MCF 10A (cell line): ENCODE results near the gene DDX10. TPM values are rescaled to one million over a fixed set of nuclear protein-coding genes. Genes with fewer than 3 reads are reported as not detected.

Experiments
- BruUV-seq: library from RNA; stranded (reverse); fragments of 400-500 nt; replicated peaks from 2 replicates; lab custom pipeline; 2021; lab: Mats Ljungman, UMichigan
- CTCF ChIA-PET: fragments of 300-600 bp; sonication (Branson Sonifier 250); formaldehyde crosslinking; extraction: SDS; loops from one replicate; lab custom pipeline; 2021; ENCODE audit warnings: antibody characterized with exemption, inconsistent platforms; lab: Yijun Ruan, JAX
- POLR2A ChIA-PET: fragments of 300-600, 350-650 bp; sonication (Branson Sonifier 250); formaldehyde crosslinking; extraction: SDS; loops from one replicate; lab custom pipeline; 2020; ENCODE audit warnings: antibody characterized with exemption, inconsistent platforms; lab: Yijun Ruan, JAX
- DNase-seq: peaks from one replicate; pipeline ENCODE4 v3.0.0-alpha.2; 2018; ENCODE audit not compliant: unreplicated experiment
- H3K27ac Mint-ChIP-seq: one replicate; pipeline ENCODE4 v1.8.0; 2022; ENCODE audit warnings: mild to moderate bottlenecking, low read depth, mixed read lengths; ENCODE audit not compliant: unreplicated experiment
- H3K27me3 Mint-ChIP-seq: one replicate; pipeline ENCODE4 v1.8.0; 2022; ENCODE audit warnings: mixed read lengths; ENCODE audit not compliant: insufficient read depth, unreplicated experiment
- H3K36me3 Mint-ChIP-seq: one replicate; pipeline ENCODE4 v1.8.0; 2022; ENCODE audit warnings: mild to moderate bottlenecking, moderate library complexity, mixed read lengths; ENCODE audit not compliant: insufficient read depth, unreplicated experiment
- H3K4me1 Mint-ChIP-seq: one replicate; pipeline ENCODE4 v1.8.0; 2022; ENCODE audit warnings: mixed read lengths; ENCODE audit not compliant: insufficient read depth, unreplicated experiment
- H3K4me3 Mint-ChIP-seq: one replicate; pipeline ENCODE4 v1.8.0; 2022; ENCODE audit warnings: mild to moderate bottlenecking, moderate library complexity, mixed read lengths; ENCODE audit not compliant: unreplicated experiment
- H3K9me3 Mint-ChIP-seq: one replicate; pipeline ENCODE4 v1.8.0; 2022; ENCODE audit warnings: mixed read lengths; ENCODE audit not compliant: unreplicated experiment
- CTCF ChIP-seq: fragments of 200-600 bp; IDR thresholded peaks from one replicate; pipeline ENCODE4 v1.8.0; 2022; ENCODE audit warnings: antibody characterized with exemption, mild to moderate bottlenecking; ENCODE audit not compliant: unreplicated experiment
- intact Hi-C: fragments of 100-400 bp; cut with micrococcal nuclease; formaldehyde crosslinking; loops from 2 replicates; pipeline ENCODE4 v1.14.1; 2022
- total RNA-seq: library from RNA; stranded (reverse); gene quantifications from 2 replicates; pipeline ENCODE4 v1.2.3, GENCODE V29; 2022

Gene DDX10
- total RNA-seq, 1 experiment from 2014 or later: 113 TPM

- Mint-ChIP-seq H3K27ac (no peak overlapping the region), H3K4me1 (no peaks in the 10 kb centered on the region)
- CTCF ChIA-PET: no interaction called here
Measured at GRCh38 chr11:108727665-108728064, 62.8 kb downstream of the DDX10 start.

GRCh38 chr11:108729227-108729871 is 64.5 kb downstream of the DDX10 start:
- Mint-ChIP-seq H3K9me3 (peaks cover 12% of the 10 kb centered on the region), H3K36me3 (peaks cover 11% of the 10 kb centered on the region), H3K27ac (no peak overlapping the region), H3K4me3 (no peak overlapping the region), H3K4me1 (peaks cover 13% of the 10 kb centered on the region), H3K27me3 (no peaks in the 10 kb centered on the region)
- CTCF ChIA-PET: interaction anchor here (0.8 to 1.2 kb wide), 2 partner anchors 12 to 157 kb away, joined by 3 read pairs; no protein-coding TSS in a partner anchor
- POLR2A ChIA-PET: interaction anchor here (1.5 kb wide), 1 partner anchor 10 kb away, joined by 4 read pairs; no protein-coding TSS in a partner anchor
- intact Hi-C loops: no loop called here
- no peak for DNase-seq
- no peak for TF ChIP-seq CTCF
- no TSS peak for BruUV-seq

More at GRCh38 chr11:108727665-108728064, 62.8 kb downstream of the DDX10 start:
- Mint-ChIP-seq H3K36me3 (peaks cover 20% of the 10 kb centered on the region), H3K9me3 (peaks cover 12% of the 10 kb centered on the region), H3K27me3 (no peaks in the 10 kb centered on the region), H3K4me3 (no peak overlapping the region)
- DNase-seq: no peak
- POLR2A ChIA-PET: no interaction called here
- no TSS peak for BruUV-seq
- TF ChIP-seq CTCF: no peak
- intact Hi-C loops: no loop called here

- no peak for TF ChIP-seq CTCF
- CTCF ChIA-PET: interaction anchor here (0.8 kb wide), 1 partner anchor 27 kb away, joined by 6 read pairs; no protein-coding TSS in a partner anchor
- no peaks in the 10 kb centered on the region for H3K9me3 Mint-ChIP-seq
- no TSS peak for BruUV-seq
- H3K36me3 Mint-ChIP-seq: peaks cover 11% of the 10 kb centered on the region
- POLR2A ChIA-PET: no interaction called here
- H3K4me3 Mint-ChIP-seq: no peak overlapping the region
- no peaks in the 10 kb centered on the region for H3K27me3 Mint-ChIP-seq
- no peak overlapping the region for H3K27ac Mint-ChIP-seq
- peaks cover 18% of the 10 kb centered on the region for H3K4me1 Mint-ChIP-seq
- intact Hi-C loops: no loop called here
- no peak for DNase-seq
Measured at GRCh38 chr11:108732395-108732794, 67.5 kb downstream of the DDX10 start.

GRCh38 chr11:108733479-108734116 is 68.7 kb downstream of the DDX10 start:
- DNase-seq: peak; percentile 68
- no TSS peak for BruUV-seq
- peaks cover 18% of the 10 kb centered on the region for H3K4me1 Mint-ChIP-seq
- H3K36me3 Mint-ChIP-seq: peaks cover 11% of the 10 kb centered on the region
- ChIA-PET POLR2A (interaction anchor here (0.5 to 1.2 kb wide), 5 partner anchors 35 to 1203 kb away, joined by 3 read pairs; no protein-coding TSS in a partner anchor), CTCF (interaction anchor here (0.6 to 3.1 kb wide), 7 partner anchors 18 to 1571 kb away, joined by 3 to 15 read pairs (median 3); no protein-coding TSS in a partner anchor)
- no peak for TF ChIP-seq CTCF
- H3K27me3 Mint-ChIP-seq: no peaks in the 10 kb centered on the region
- H3K9me3 Mint-ChIP-seq: no peaks in the 10 kb centered on the region
- H3K4me3 Mint-ChIP-seq: no peak overlapping the region
- no peak overlapping the region for H3K27ac Mint-ChIP-seq
- intact Hi-C loops: no loop called here
